IMR-90 (cell line): ENCODE data around the gene PLCD1.

Experiments used
- BHLHE40 ChIP-seq: fragments of 150-350 bp; IDR thresholded peaks from 2 replicates; pipeline ENCODE4 v1.6.1; 2016; ENCODE audit warnings: mild to moderate bottlenecking, low read depth, low read length
- CEBPB ChIP-seq: IDR thresholded peaks from 2 replicates; pipeline ENCODE4 v1.6.1; 2012; ENCODE audit warnings: low read depth, low read length, improper control_type of control experiment
- CTCF ChIP-seq: conservative IDR thresholded peaks from 2 replicates; pipeline ENCODE4 v1.5.1; 2012; ENCODE audit warnings: mild to moderate bottlenecking, low read depth, low read length, improper control_type of control experiment
- FOS ChIP-seq: fragments of 150-350 bp; IDR thresholded peaks from 2 replicates; pipeline ENCODE4 v1.6.1; 2016; ENCODE audit warnings: low read depth, low read length
- MAFK ChIP-seq: IDR thresholded peaks from 2 replicates; pipeline ENCODE4 v1.6.1; 2012; ENCODE audit warnings: low read depth, low read length, improper control_type of control experiment
- MXI1 ChIP-seq: IDR thresholded peaks from 2 replicates; pipeline ENCODE4 v1.6.1; 2012; ENCODE audit warnings: low read depth, mild to moderate bottlenecking, low read length, moderate library complexity, borderline replicate concordance
- NFE2L2 ChIP-seq: fragments of 150-350 bp; IDR thresholded peaks from 2 replicates; pipeline ENCODE4 v1.6.1; 2016; ENCODE audit warnings: low read depth, mild to moderate bottlenecking, low read length
- POLR2A ChIP-seq: IDR thresholded peaks from 2 replicates; pipeline ENCODE4 v1.6.1; 2012; ENCODE audit warnings: mild to moderate bottlenecking, low read depth, low read length
- RAD21 ChIP-seq: IDR thresholded peaks from 2 replicates; pipeline ENCODE4 v1.6.1; 2012; ENCODE audit warnings: low read length, improper control_type of control experiment
- RCOR1 ChIP-seq: IDR thresholded peaks from 2 replicates; pipeline ENCODE4 v1.6.1; 2012; ENCODE audit warnings: mild to moderate bottlenecking, low read length, improper control_type of control experiment; ENCODE audit not compliant: insufficient replicate concordance
- RFX5 ChIP-seq: IDR thresholded peaks from 2 replicates; pipeline ENCODE4 v1.8.0; 2012; ENCODE audit warnings: low read depth, mild to moderate bottlenecking, low read length, moderate library complexity
- SMC3 ChIP-seq: fragments of 150-350 bp; IDR thresholded peaks from 2 replicates; pipeline ENCODE4 v1.6.1; 2016; ENCODE audit warnings: low read depth, mild to moderate bottlenecking, antibody characterized with exemption, low read length, moderate library complexity
- USF2 ChIP-seq: fragments of 150-350 bp; IDR thresholded peaks from 2 replicates; pipeline ENCODE4 v1.6.1; 2017; ENCODE audit warnings: mild to moderate bottlenecking, antibody characterized with exemption, low read length, low read depth

GRCh38 chr3:37989821-37990480 lies 39.5 kb downstream of the PLCD1 start:
- TF ChIP-seq CTCF (no peak), SMC3 (no peak), FOS (no peak), POLR2A (no peak), RFX5 (no peak), CEBPB (no peak), NFE2L2 (no peak), RAD21 (no peak), USF2 (no peak), MXI1 (no peak), BHLHE40 (no peak), MAFK (no peak), RCOR1 (no peak)
